NCI-H748 (cell line): Measurements from ENCODE around the gene DNAJB11.
"Not testable (repeated sequence)": the region's sequence is repeated elsewhere in the genome, so short reads cannot be mapped to it uniquely, and the experiment has no call there.

Experiments used
- DNase-seq: peaks from one replicate; lab custom pipeline; 2025; ENCODE audit not compliant: unreplicated experiment; lab: John Stamatoyannopoulos, UW

The DNAJB11 gene

DNA sequence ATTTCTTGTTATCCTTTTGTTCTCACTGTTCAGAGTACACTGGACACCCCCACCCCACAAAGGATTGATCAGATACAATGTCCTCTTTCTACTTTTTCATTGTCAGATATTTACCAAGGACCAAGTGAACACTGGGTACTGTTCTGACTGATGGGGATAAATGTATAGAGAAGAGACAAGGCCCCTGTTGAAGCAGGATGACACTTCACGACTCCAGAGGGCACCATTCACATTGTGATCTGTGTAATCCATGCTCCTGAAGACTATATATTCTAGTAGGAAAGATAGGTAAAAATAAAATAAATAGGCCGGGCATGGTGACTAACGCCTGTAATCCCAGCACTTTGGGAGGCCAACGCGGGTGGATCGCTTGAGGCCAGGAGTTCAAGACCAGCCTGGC, 19.1 kb upstream of the DNAJB11 start:
- no peak for DNase-seq

GRCh38 chr3:186552408-186553031, 18.0 kb upstream of the DNAJB11 start:
- no peak for DNase-seq

DNA sequence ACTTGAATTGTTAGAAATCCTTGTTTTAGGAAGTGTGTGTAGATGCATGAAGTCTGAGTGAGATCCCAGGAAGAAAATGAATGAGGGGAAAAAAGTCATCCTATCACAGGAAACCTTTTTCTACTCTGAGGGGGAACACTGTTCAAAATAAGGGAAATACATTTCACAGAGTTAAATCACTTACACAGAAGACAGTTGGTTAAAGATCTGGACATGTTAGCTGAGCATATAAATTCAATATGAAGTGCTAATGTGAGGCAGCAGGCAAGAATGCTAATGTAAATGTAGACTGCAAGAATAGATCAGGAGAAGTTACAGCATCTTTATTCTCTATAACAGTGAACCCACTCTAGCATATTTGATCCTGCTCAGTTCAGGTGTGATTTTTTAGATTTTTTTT, 5.9 kb upstream of the DNAJB11 start:
- no peak for DNase-seq

DNA sequence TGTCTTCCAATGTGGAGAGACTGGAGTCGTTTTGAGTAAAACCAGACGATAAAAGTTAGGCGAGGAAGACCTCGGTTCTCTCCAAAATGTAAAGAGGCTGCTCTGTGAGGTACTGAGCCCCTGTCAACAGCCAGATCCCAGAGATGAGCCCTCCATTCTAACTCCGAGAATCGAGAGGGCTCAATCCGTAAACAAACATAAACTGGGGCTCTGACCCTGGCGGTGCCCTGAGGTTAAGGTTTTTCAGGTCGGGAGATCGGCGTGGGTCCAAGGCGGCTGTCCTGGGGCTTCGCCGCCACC, 3.8 kb upstream of the DNAJB11 start:
- DNase-seq: no peak

- peak; percentile 80 for DNase-seq
Measured at GRCh38 chr3:186567072-186567921, 3.2 kb upstream of the DNAJB11 start, which contains the start of gene TBCCD1. Gene TBCCD1, minus strand, starts transcription at chr3:186567339. Its CDS starts 3,010 bp downstream, at chr3:186564329.

DNA sequence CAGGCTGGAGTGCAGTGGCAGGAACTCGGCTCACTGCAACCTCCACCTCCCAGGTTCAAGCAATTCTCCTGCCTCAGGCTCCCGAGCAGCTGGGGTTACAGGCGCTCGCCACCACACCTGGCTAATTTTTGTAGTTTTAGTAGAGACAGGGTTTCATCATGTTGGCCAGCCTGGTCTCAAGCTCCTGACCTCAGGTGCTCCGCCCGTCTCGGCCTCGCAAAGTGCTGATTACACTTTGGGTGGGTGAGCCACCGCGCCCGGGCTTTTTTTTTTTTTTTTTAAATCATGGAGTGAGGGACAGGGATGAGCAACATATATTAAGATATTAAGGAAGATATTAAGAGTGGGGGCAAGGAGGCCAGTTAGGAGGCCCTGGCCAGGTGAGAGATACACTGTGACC, 1.2 kb upstream of the DNAJB11 start:
- DNase-seq: not testable (repeated sequence)

DNA sequence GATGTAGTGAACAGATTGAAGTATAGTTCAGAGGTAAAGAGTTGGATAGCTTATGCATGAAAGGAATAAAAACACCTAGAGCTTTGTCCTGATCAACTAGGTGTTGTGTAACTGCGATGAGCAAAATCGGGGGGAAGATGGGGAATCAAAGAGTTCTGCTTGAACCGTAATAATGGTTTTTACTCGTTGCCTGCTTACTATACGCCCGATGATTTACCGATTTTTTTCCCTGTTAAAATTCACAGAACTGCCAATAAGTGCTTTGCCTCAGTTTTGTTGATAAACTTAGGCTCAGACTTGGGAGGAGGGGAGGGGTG, 783 bp upstream of the DNAJB11 start:
- no peak for DNase-seq

DNA sequence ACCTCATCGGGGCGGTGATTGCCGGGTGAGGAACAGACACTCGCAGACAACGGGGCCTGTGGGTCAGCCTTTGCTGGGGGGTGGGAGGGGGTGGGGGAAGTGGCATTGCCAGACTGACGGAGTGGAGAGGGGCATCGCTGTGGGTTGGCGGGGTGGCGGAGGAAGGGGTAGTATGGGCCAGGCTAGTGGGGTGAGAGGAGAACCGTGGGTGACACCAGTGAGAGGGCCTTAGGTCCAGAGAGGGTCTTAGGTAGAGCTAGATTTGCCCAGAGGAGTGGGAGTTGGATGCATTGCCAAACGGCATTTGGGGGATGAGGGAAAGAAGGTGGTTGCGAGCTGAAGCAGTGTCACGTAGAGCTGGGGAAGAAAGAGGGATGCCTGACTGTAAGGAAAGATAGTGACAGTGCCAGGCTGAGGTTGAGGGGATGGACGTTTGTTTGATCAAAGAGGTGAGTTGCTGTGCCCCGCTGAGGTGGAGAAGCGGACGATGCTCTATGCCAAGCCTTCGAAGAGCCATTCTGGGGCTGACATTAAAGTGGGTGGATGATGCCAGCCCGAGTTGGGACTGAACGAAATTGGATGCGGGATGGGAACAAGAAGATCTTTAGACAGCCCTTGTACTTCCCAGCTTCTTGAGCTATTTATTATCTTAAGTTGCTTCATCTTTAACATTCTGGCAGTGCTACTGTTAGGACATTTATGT, 572 bp downstream of the DNAJB11 start:
- DNase-seq: no peak

GRCh38 chr3:186571644-186572013, 1.1 kb downstream of the DNAJB11 start:
- no peak for DNase-seq

DNA sequence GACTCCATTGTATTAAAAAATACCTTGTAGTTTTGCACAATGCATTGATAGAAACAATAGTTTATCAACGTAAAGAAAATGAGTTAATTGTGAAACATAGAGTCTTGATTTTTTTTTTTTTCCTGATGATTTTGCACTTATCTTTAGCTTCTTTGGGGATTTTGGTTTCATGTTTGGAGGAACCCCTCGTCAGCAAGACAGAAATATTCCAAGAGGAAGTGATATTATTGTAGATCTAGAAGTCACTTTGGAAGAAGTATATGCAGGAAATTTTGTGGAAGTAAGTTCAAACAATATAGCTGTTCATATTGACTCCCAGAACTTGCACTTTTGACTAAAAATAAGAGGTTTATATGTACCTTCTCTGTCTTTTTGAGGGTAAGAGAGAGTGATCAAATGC, 7.0 kb downstream of the DNAJB11 start:
- no peak for DNase-seq

DNA sequence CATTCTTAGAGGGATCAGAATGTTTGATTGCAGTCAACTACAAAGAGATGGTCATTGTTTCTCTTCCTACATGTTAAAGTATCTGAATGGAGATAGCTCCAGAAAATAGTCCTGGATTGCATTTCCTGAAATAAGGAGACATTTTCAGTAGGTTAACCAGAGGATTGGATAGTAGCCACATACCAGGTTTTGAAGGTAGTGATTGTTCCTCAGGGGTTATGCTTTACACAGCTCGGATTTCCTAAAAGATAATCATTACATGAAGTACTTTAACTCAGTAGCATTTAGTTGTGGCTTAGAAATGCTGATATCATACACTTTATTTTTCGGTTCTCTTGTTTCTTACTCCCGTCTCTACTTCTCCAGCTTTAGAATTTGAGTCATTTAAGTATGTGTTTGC, 10.3 kb downstream of the DNAJB11 start:
- DNase-seq: no peak

DNA sequence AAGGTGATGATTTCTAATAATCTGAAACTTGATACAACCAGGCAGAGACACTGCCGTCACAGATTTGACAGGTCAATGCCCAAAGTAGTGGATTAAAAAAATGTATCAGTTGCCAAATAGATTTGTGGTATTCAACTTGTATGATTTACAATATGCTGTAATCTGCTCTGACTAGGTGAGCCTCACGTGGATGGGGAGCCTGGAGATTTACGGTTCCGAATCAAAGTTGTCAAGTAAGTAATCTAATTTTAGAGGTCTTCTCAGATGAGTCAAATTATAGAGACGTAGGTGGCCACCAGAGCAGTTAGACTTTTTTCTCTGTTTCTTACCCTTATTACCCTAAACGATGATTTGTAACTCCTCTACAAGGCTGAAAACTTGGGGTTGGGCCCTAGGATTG, 12.0 kb downstream of the DNAJB11 start:
- no peak for DNase-seq

DNA sequence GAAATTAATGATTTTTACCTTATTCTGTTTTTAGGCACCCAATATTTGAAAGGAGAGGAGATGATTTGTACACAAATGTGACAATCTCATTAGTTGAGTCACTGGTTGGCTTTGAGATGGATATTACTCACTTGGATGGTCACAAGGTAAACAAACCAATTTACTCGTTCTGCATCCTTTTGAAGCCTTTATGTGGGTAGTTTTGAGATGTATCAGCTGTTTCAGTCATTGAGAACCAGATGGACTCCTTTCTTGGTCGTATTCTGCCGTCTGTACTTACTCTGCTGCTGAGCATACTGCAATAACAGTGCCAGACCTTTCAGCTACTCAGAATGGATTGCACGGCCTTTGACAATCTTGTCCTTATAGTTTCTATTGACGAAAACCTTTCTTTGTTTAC, 13.3 kb downstream of the DNAJB11 start:
- DNase-seq: no peak

DNA sequence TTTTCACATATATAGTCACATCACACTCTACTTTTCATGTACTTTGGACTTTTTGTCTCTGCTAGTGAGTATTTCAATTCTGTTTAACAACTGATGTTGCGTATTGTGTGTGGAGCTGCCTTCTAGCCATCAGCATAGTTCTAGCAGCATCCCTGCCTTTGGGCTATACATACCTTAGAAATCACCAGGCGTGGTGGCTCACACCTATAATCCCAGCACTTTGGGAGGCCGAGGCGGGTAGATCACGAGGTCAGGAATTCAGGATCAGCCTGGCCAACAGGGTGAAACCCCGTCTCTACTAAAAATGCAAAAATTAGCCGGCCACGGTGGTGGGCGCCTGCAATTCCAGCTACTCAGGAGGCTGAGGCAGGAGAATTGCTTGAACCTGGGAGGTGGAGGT, 15.7 kb downstream of the DNAJB11 start:
- DNase-seq: not testable (repeated sequence)

DNA sequence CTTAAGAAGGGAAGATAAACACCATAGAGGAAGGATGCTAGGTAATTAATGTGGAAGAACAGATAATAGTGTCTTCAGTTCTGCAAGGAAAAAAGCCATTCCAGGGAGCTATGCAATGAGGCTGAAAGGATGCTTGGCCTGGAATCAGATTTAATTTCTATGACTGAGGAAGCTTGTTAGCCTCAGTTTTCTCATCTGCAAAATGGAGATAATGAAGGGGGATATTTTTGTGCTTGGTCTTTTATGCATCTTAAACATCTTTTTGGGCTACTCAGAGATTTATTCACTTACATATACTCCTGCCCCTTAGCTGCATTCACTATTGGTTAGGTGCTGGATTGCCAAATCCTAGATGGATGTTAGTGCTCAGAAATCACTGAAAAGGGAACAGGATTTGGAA, 16.7 kb downstream of the DNAJB11 start:
- no peak for DNase-seq

GRCh38 chr3:186588632-186589031, 18.1 kb downstream of the DNAJB11 start:
- no peak for DNase-seq

DNA sequence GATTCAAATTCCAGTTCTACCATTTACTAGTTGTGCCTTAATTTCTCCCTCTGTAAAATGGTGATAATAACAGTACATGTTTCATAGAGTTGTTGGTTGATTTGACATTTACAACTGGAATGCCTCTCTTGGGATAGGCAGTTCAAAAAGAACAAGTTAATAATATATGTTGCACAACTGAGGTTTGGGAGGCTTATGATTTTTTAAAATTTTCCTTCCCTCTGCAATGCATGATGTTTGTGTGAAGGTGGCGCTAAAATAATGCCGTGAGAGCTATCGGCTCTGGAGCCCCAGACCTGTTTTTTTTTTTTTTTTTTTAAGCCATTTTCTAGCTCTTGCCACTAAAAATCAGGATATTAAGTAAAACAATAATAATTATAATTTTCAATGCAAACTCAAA, 18.6 kb downstream of the DNAJB11 start:
- DNase-seq: no peak

DNA sequence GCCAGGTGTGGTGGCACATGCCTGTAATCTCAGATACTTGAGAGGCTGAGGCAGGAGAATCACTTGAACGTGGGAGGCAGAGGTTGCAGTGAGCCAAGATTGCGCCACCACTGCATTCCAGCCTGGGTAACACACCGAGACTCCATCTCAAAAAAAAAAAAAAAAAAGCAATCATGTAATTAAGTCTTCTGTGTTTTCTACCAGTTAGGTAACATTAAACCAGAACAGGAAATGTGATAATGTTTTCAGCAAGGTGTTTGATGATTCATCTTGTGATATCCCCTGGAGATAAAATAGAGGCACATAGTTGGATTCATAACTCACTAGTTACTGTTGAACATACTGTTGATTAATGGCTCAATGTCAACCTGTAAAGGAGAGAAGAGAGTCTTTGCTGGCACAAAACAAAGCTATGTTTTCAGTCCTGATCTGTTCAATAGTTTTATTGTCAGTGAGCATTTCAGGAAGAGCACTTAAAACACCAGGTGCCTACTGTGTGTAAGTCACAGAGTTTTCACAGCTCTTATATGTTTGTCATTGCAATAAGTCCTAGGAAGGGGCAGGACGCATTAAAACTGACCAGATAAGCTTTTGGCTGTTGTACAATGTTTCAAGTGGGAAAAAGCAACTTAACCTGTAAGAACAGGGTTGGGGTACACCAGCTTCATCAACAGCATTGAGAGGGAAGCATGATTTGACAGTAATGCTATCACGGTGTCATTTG, 19.5 kb downstream of the DNAJB11 start:
- DNase-seq: no peak

GRCh38 chr3:186590580-186591295, 20.2 kb downstream of the DNAJB11 start:
- no peak for DNase-seq

DNA sequence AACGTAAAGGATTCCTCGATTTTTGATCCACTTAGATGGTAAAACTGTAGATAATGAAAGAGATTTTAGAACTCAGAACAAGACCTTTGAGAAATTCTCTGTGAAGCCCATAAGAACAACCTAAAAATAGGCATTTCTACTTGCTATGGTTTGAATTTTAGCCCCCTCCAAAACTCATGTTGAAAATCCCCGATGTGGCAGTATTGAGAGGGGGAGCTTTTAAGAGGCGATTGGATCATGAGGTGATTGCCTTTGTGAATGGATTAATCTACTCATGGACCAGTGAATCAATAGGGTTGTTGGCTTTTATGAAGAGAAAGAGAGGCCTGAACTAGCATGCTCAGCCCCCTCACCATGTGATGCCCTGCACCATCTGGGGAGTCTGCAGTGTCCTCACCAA, 22.2 kb downstream of the DNAJB11 start:
- DNase-seq: no peak

GRCh38 chr3:186593862-186594261, 23.3 kb downstream of the DNAJB11 start:
- DNase-seq: no peak
